Gastrocnemius medialis (tissue), 4 donors: ENCODE data around the gene GALNS. TPM values are rescaled to one million over a fixed set of nuclear protein-coding genes. Genes with fewer than 3 reads are reported as not detected.

ENCODE experiments used
- ATAC-seq, 2 donors: fragments of 150-250 bp; one replicate each; pipeline ENCODE4 v1.9.1; 2016
- DNase-seq, 2 donors: peaks; one replicate each; pipeline ENCODE4 v3.0.0-alpha.2; 2019
- H3K27ac ChIP-seq, 4 donors: fragments of 200-600 bp; sonication (generic); 1 replicate in 1 of 4; 2 replicates in 3 of 4; pipeline ENCODE4 v1.5.1; 2016 to 2018; ENCODE audit warnings: mild to moderate bottlenecking in 2 of 4, moderate library complexity in 1 of 4
- H3K27me3 ChIP-seq, 3 donors: fragments of 200-600 bp; sonication (generic) in 2 of 3; 1 replicate in 1 of 3; 2 replicates in 2 of 3; pipeline versions ENCODE4 v1.5.1 to v1.6.0; 2016 to 2019; ENCODE audit warnings: mild to moderate bottlenecking in 1 of 3, moderate library complexity in 1 of 3
- H3K36me3 ChIP-seq, 2 donors: fragments of 200-600 bp; sonication (generic) in 1 of 2; one replicate each; pipeline ENCODE4 v1.5.1; 2017 to 2018
- H3K4me1 ChIP-seq, 2 donors: fragments of 200-600 bp; sonication (generic) in 1 of 2; one replicate each; pipeline ENCODE4 v1.5.1; 2016 to 2017; ENCODE audit warnings: mild to moderate bottlenecking in 2 of 2
- H3K4me3 ChIP-seq, 4 donors: fragments of 200-600 bp; sonication (generic) in 3 of 4; 1 replicate in 1 of 4; 2 replicates in 3 of 4; pipeline ENCODE4 v1.5.1; 2016 to 2019; ENCODE audit warnings: mild to moderate bottlenecking in 2 of 4
- H3K9me3 ChIP-seq, 3 donors: fragments of 200-600 bp; sonication (generic) in 2 of 3; 1 replicate in 1 of 3; 2 replicates in 2 of 3; pipeline ENCODE4 v1.5.1; 2016 to 2019
- POLR2A ChIP-seq, 2 donors: fragments of 450-650 bp; IDR thresholded peaks; one replicate each; pipeline ENCODE4 v1.6.1; 2017; ENCODE audit warnings: antibody characterized with exemption in 2 of 2, mild to moderate bottlenecking in 2 of 2, moderate library complexity in 2 of 2
- in situ Hi-C, 4 donors: fragments of 200-750 bp; cut with MboI; loops; one replicate each; pipeline versions ENCODE4 v1.15.0 to v1.8.0; 2017; ENCODE audit warnings: low sequenced_read_pairs in 4 of 4
- intact Hi-C: fragments of 100-400 bp; cut with DNase I; formaldehyde crosslinking; loops from one replicate; pipeline ENCODE4 v1.15.1; 2023; ENCODE audit warnings: low total_unique reads
- total RNA-seq, 4 donors: library from RNA; depleted of rRNA; stranded (reverse); fragments of >200 nt; gene quantifications; one replicate each; pipeline versions ENCODE4 v1.1.0 to v1.2.3, GENCODE V29; 2016
- TF ChIP-seq, protein P1 (sequence below), 5 experiments: fragments of 450-650 bp in 3 of 5; fragments of 200-600 bp in 2 of 5; sonication (generic) in 2 of 5; IDR thresholded peaks in 4 of 5; conservative IDR thresholded peaks in 1 of 5; 1 replicate in 4 of 5; 2 replicates in 1 of 5; pipeline ENCODE4 v1.5.1; 2016 to 2019; ENCODE audit warnings: antibody characterized with exemption in 5 of 5, mild to moderate bottlenecking in 3 of 5, moderate library complexity in 3 of 5

GALNS gene
- total RNA-seq, 4 donors from 2014 or later: 8.8 to 14.7 (median 10.0) TPM

- no peak for ATAC-seq
Observed at GRCh38 chr16:88861359-88861758, 4.6 kb upstream of the GALNS start.

DNA sequence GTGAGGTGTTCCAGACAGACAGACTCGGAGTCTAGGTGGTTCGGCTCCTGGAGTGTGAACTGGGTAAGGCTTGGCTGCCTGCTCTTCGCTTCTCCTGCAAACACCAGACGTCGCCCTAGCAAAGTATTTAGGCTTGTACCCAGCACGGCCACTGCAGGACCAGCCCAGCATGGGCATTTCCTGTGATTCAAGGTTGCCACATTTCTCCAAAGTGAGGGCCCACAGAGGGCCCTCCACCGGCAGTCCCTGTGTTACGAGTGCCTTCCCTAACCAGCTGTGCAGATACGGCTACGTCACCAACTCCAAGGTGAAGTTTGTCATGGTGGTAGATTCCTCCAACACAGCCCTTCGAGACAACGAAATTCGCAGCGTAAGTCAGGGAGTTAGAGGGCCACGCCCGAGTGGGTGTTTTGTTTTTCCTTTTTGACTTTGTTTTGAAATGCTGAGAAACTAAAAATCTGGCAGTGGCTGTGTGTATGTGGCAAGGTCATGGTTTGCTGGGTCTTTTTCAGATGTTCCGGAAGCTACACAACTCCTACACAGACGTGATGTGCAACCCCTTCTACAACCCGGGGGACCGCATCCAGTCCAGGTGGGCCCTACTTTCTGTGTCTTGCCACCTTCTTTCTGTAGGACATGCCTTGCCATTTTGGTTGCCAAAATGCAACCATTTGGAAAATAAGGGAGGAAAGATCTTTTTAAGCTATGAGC lies 2.8 kb upstream of the GALNS start:
- in situ Hi-C loops: loop anchor here in 1 of 4 donors (25.0 kb wide), 1 partner anchor 353 kb away; the partner anchor contains the start of genes SLC22A31 and ZNF778
- no peak overlapping the region for H3K27ac ChIP-seq
- H3K36me3 ChIP-seq: peaks cover 0 to 46% of the 10 kb centered on the region in 2 donors
- H3K9me3 ChIP-seq: no peaks in the 10 kb centered on the region
- ATAC-seq (no peak), DNase-seq (no peak)
- peaks cover 16 to 17% of the 10 kb centered on the region in 2 donors for H3K4me1 ChIP-seq
- intact Hi-C loops: loop anchor here (10.0 kb wide), 2 partner anchors 45 to 155 kb away; partner anchors contain the start of genes CTU2 and RNF166
- H3K4me3 ChIP-seq: no peak overlapping the region
- no peak for TF ChIP-seq POLR2A (IDR thresholded peaks at IDR 0.05)
- TF ChIP-seq, protein P1, sequence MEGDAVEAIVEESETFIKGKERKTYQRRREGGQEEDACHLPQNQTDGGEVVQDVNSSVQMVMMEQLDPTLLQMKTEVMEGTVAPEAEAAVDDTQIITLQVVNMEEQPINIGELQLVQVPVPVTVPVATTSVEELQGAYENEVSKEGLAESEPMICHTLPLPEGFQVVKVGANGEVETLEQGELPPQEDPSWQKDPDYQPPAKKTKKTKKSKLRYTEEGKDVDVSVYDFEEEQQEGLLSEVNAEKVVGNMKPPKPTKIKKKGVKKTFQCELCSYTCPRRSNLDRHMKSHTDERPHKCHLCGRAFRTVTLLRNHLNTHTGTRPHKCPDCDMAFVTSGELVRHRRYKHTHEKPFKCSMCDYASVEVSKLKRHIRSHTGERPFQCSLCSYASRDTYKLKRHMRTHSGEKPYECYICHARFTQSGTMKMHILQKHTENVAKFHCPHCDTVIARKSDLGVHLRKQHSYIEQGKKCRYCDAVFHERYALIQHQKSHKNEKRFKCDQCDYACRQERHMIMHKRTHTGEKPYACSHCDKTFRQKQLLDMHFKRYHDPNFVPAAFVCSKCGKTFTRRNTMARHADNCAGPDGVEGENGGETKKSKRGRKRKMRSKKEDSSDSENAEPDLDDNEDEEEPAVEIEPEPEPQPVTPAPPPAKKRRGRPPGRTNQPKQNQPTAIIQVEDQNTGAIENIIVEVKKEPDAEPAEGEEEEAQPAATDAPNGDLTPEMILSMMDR (IDR thresholded peaks at IDR 0.05 in 4 of 5, conservative IDR thresholded peaks at IDR 0.05 in 1 of 5): no peak
- no peaks in the 10 kb centered on the region for H3K27me3 ChIP-seq

More at GRCh38 chr16:88861359-88861758, 4.6 kb upstream of the GALNS start:
- H3K27ac ChIP-seq: no peak overlapping the region
- H3K4me1 ChIP-seq: peaks cover 9 to 11% of the 10 kb centered on the region in 2 donors
- no peaks in the 10 kb centered on the region for H3K27me3 ChIP-seq
- intact Hi-C loops: no loop called here
- no peaks in the 10 kb centered on the region for H3K9me3 ChIP-seq
- peaks cover 0 to 46% of the 10 kb centered on the region in 2 donors for H3K36me3 ChIP-seq
- no peak for TF ChIP-seq POLR2A (IDR thresholded peaks at IDR 0.05)
- TF ChIP-seq, protein P1 (IDR thresholded peaks at IDR 0.05 in 4 of 5, conservative IDR thresholded peaks at IDR 0.05 in 1 of 5): no peak
- DNase-seq: no peak
- no peak overlapping the region for H3K4me3 ChIP-seq
- in situ Hi-C loops: loop anchor here in 1 of 4 donors (25.0 kb wide), 1 partner anchor 351 kb away; the partner anchor contains the start of genes SLC22A31 and ZNF778

- TF ChIP-seq POLR2A (IDR thresholded peaks at IDR 0.05): no peak
- TF ChIP-seq, protein P1 (IDR thresholded peaks at IDR 0.05 in 4 of 5, conservative IDR thresholded peaks at IDR 0.05 in 1 of 5): peak; percentile 28 to 57 (median 37)
- peak in 1 of 2 donors; percentile 50 for DNase-seq
- H3K4me1 ChIP-seq: peaks cover 16 to 17% of the 10 kb centered on the region in 2 donors
- in situ Hi-C loops: loop anchor here in 1 of 4 donors (25.0 kb wide), 1 partner anchor 354 kb away; the partner anchor contains the start of genes SLC22A31 and ZNF778
- no peaks in the 10 kb centered on the region for H3K9me3 ChIP-seq
- peaks cover 0 to 41% of the 10 kb centered on the region in 2 donors for H3K36me3 ChIP-seq
- intact Hi-C loops: loop anchor here (1.0 to 10.0 kb wide), 5 partner anchors 47 to 359 kb away; partner anchors contain the start of genes APRT, CDH15, CTU2 and RNF166
- H3K27ac ChIP-seq: peak overlapping the region; percentile 89 to 92 (median 90)
- ATAC-seq: peak; percentile 32 to 34
- H3K4me3 ChIP-seq: peak overlapping the region; percentile 91 to 99 (median 94)
- no peaks in the 10 kb centered on the region for H3K27me3 ChIP-seq
Observed at GRCh38 chr16:88857728-88858339, 1.1 kb upstream of the GALNS start.

- H3K27ac ChIP-seq: peak overlapping the region; percentile 89 to 92 (median 90)
- ATAC-seq (peak in 1 of 2 donors; percentile 37), DNase-seq (no peak)
- peak overlapping the region; percentile 73 to 99 (median 94) for H3K4me3 ChIP-seq
- no peak for TF ChIP-seq POLR2A (IDR thresholded peaks at IDR 0.05)
- TF ChIP-seq, protein P1 (IDR thresholded peaks at IDR 0.05 in 4 of 5, conservative IDR thresholded peaks at IDR 0.05 in 1 of 5): no peak
- H3K27me3 ChIP-seq: no peaks in the 10 kb centered on the region
- peaks cover 0 to 28% of the 10 kb centered on the region in 2 donors for H3K36me3 ChIP-seq
- intact Hi-C loops (loop anchor here (10.0 kb wide), 2 partner anchors 49 to 151 kb away; partner anchors contain the start of genes CTU2 and RNF166), in situ Hi-C loops (loop anchor here in 1 of 4 donors (25.0 kb wide), 1 partner anchor 356 kb away; the partner anchor contains the start of genes SLC22A31 and ZNF778)
- no peaks in the 10 kb centered on the region for H3K9me3 ChIP-seq
- H3K4me1 ChIP-seq: peaks cover 16 to 17% of the 10 kb centered on the region in 2 donors
Observed at GRCh38 chr16:88856122-88856827, 472 bp downstream of the GALNS start.
